ENCODE data around the gene ADAMTS13.
A peak's percentile ranks its signal among the peaks of the same experiment; 100 is the strongest.

ADAMTS13 gene

DNA sequence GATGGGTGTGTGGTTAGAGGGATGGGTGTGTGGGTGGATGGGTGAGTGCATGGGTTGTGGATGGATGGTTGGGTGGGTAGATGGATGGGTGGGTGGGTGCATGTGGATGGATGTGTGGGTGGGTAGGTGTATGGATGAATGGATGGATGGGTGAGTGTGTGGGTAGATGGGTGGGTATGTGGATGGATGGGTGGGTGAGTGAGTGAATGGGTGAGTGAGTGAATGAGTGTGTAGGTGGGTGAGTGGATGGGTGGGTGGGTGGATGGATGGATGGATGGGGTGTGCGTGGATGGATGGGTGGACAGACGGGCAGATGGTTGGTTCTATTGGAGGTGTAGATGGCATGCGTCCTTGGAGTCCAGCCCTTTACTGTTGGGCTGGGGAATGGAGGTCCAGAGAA is 28.8 kb upstream of the ADAMTS13 start:
- TF ChIP-seq, protein P1, sequence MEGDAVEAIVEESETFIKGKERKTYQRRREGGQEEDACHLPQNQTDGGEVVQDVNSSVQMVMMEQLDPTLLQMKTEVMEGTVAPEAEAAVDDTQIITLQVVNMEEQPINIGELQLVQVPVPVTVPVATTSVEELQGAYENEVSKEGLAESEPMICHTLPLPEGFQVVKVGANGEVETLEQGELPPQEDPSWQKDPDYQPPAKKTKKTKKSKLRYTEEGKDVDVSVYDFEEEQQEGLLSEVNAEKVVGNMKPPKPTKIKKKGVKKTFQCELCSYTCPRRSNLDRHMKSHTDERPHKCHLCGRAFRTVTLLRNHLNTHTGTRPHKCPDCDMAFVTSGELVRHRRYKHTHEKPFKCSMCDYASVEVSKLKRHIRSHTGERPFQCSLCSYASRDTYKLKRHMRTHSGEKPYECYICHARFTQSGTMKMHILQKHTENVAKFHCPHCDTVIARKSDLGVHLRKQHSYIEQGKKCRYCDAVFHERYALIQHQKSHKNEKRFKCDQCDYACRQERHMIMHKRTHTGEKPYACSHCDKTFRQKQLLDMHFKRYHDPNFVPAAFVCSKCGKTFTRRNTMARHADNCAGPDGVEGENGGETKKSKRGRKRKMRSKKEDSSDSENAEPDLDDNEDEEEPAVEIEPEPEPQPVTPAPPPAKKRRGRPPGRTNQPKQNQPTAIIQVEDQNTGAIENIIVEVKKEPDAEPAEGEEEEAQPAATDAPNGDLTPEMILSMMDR (IDR thresholded peaks at IDR 0.05; ENCODE audit: low read depth, low read length): no peak
- in situ Hi-C loops (cut with HindIII; ENCODE audit: low sequenced_read_pairs): no loop called here
- no peak overlapping the region for H3K4me3 ChIP-seq (ENCODE audit: low read depth, low read length)
- DNase-seq (ENCODE audit: low read depth, low spot score): no peak

DNA sequence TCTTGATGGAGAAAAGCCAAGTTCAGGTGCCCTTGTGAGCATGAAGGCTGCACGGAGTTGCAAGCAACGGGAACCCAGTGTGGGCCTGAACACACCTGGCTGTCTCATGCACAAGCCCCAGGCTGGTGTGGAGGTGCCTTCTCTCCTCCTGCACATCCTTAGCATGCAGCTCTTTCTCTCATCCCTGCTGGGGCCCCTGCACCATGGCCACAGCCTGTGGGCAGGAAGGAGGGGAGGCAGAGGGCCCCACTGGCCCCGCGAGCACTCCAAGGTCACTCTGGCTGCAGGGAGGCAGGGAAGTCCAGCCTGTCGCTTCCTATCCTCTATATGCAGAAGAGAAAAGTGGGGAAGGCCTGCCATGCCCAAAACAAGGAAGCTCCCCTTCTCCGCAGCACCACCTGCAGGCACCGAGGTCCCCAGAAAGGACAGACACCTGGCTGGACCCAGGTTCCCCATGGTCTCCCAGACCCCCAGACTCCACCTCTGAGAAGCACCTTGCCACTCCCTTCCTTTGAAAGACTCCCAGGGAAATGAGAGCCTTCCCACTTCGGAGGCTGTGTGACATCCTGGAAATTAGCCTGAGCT is 27.4 kb upstream of the ADAMTS13 start:
- TF ChIP-seq, protein P1 (IDR thresholded peaks at IDR 0.05; ENCODE audit: low read depth, low read length): no peak
- DNase-seq (ENCODE audit: low read depth, low spot score): no peak
- in situ Hi-C loops (cut with HindIII; ENCODE audit: low sequenced_read_pairs): no loop called here
- no peak overlapping the region for H3K4me3 ChIP-seq (ENCODE audit: low read depth, low read length)

DNA sequence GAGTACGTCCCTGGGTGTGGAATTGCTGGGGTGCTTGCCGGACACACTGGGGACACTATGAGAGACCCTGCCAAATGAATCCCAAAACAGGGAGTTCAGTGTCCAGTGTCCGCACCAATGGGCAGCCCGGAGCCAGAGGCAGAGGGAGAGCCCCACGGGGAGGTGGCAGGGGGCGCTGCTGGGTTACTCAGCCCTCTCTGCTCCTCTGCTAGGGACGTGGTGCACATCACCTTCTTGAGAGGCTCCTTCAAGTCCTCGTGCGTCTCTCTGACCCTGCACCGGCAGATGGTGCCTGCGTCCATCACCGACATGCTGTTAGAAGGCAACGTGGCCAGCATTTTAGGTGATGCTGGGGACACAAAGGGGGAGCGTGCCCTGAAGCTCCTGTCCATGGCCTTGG is 25.2 kb upstream of the ADAMTS13 start:
- H3K4me3 ChIP-seq (ENCODE audit: low read depth, low read length): no peak overlapping the region
- peak; percentile 3 for DNase-seq (ENCODE audit: low read depth, low spot score)
- in situ Hi-C loops (cut with HindIII; ENCODE audit: low sequenced_read_pairs): no loop called here
- TF ChIP-seq, protein P1 (IDR thresholded peaks at IDR 0.05; ENCODE audit: low read depth, low read length): peak; percentile 46

DNA sequence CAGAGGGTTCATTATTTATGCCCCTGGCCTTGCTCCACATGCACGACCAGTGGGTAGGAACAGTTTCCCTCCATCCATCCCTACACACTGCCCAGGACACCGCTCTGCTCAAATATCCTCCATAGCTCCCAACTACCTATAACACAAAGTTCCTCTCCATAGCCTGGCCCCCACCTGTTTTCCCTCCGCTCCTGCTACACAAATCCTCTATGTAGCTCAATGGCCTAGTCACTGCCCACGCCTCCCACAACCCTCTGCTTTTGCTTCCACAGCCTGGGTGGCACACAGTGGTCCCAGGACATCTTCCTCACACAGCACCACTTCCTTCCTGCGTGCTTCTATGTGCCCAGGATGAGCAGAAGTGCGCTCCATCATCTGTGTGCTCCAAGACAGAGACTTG is 24.8 kb upstream of the ADAMTS13 start:
- TF ChIP-seq, protein P1 (IDR thresholded peaks at IDR 0.05; ENCODE audit: low read depth, low read length): no peak
- no peak overlapping the region for H3K4me3 ChIP-seq (ENCODE audit: low read depth, low read length)
- in situ Hi-C loops (cut with HindIII; ENCODE audit: low sequenced_read_pairs): no loop called here
- no peak for DNase-seq (ENCODE audit: low read depth, low spot score)

DNA sequence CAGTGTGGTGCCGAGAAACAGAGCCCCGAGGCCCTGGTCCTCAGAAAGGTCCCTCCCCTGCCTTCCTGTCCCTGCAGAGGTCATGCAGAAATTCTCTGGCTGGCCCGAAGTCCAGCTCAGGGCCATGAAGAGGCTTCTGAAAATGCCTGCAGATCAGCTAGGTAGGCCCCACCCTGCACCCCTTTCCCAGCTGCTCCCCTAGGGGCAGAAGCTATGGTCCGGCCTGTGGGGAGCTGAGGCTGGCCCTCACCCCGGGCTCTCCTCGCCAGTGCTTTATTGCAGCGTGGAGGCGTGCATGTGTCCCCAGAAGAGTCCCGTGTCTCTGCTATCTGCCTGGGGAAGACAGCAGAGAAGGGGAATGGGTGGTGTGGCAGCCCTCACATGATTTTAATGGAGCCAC is 24.3 kb upstream of the ADAMTS13 start:
- H3K4me3 ChIP-seq (ENCODE audit: low read depth, low read length): no peak overlapping the region
- TF ChIP-seq, protein P1 (IDR thresholded peaks at IDR 0.05; ENCODE audit: low read depth, low read length): no peak
- DNase-seq (ENCODE audit: low read depth, low spot score): no peak
- in situ Hi-C loops (cut with HindIII; ENCODE audit: low sequenced_read_pairs): no loop called here

DNA sequence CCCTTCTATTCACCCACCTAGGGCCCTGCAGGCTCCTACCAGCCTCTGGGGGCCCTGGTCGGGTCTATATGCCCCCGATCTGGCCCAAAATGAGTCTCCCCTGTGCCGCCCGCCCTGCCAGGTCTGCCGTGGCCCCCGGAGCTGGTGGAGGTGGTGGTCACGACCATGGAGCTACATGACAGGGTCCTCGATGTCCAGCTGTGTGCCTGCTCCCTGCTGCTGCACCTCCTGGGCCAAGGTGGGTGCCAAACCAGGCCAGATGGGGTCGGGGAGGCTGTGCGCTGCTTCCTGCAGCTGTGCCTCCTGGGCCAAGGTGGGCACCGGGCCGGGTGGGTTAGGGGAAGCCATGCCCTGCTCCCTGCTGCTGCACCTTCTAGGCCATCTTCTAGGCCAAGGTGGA is 21.9 kb upstream of the ADAMTS13 start:
- TF ChIP-seq, protein P1 (IDR thresholded peaks at IDR 0.05; ENCODE audit: low read depth, low read length): no peak
- in situ Hi-C loops (cut with HindIII; ENCODE audit: low sequenced_read_pairs): no loop called here
- no peak overlapping the region for H3K4me3 ChIP-seq (ENCODE audit: low read depth, low read length)
- no peak for DNase-seq (ENCODE audit: low read depth, low spot score)

DNA sequence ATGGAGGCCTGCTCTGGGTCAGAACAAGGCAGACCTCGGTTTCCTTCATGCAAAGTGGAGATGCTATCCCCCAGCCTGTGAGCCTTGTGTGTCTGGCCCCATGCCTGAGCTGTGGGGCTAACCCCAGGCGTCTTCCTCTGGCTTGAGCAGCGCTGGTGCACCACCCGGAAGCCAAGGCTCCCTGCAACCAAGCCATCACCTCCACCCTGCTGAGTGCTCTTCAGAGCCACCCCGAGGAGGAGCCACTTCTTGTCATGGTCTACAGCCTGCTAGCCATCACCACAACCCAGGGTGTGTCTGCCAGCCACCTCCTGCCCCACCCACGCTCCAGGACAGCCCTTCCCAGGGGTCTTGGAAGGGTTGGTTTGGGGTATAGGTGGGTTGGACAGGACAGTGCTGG is 20.6 kb upstream of the ADAMTS13 start:
- DNase-seq (ENCODE audit: low read depth, low spot score): no peak
- no peak overlapping the region for H3K4me3 ChIP-seq (ENCODE audit: low read depth, low read length)
- TF ChIP-seq, protein P1 (IDR thresholded peaks at IDR 0.05; ENCODE audit: low read depth, low read length): no peak
- in situ Hi-C loops (cut with HindIII; ENCODE audit: low sequenced_read_pairs): no loop called here

Data from astrocyte of the spinal cord (primary cell).